C4-2B (cell line): ENCODE measurements around the gene NOC2L.

ENCODE experiments used
- CTCF ChIP-seq: fragments of 450-650 bp; conservative IDR thresholded peaks from 2 replicates; pipeline ENCODE4 v1.5.1; 2017; ENCODE audit warnings: mild to moderate bottlenecking
- ZFX ChIP-seq: fragments of 450-650 bp; IDR thresholded peaks from 2 replicates; pipeline ENCODE4 v1.6.1; 2017

GRCh38 chr1:967466-968343 is 8.6 kb upstream of the NOC2L start:
- TF ChIP-seq CTCF (no peak), ZFX (no peak)
